Sciatic nerve (tissue), 2 donors: Measurements from ENCODE around the gene AP2A1. TPM values are rescaled to one million over a fixed set of nuclear protein-coding genes. Genes with fewer than 3 reads are reported as not detected.
"Not testable (repeated sequence)": the region's sequence is repeated elsewhere in the genome, so short reads cannot be mapped to it uniquely, and the experiment has no call there.

ENCODE experiments used
- ATAC-seq: fragments of 200-7000 bp; cut with Tn5 transposase; one replicate; pipeline ENCODE4 v1.9.1; 2020; ENCODE audit warnings: mild to moderate bottlenecking, moderate library complexity
- DNase-seq: peaks from one replicate; pipeline ENCODE4 v3.0.0-alpha.2; 2020; ENCODE audit warnings: low spot score
- intact Hi-C: fragments of 100-400 bp; cut with DNase I; formaldehyde crosslinking; loops from one replicate; pipeline ENCODE4 v1.14.2; 2022
- total RNA-seq: library from RNA; stranded (reverse); fragmentation: NEBNext Ultra II Directional; extraction: Animal tissue kit (Norgen Biotek cat#: 25700); gene quantifications from one replicate; pipeline ENCODE4 v1.2.1, GENCODE V29; 2021
- donor health status: DM: no; HTN: no; CAD: no.
- donor health status: DM: no; HTN: no; CAD: no.

The AP2A1 gene
- 74.3 TPM for total RNA-seq

- ATAC-seq (no peak), DNase-seq (no peak)
- intact Hi-C loops, result no loop called here
Measured at GRCh38 chr19:49766930-49767299, at the start of gene AP2A1. AP2A1 (plus strand) TSS chr19:49767001; CDS start chr19:49767134, 133 bp downstream.

DNA sequence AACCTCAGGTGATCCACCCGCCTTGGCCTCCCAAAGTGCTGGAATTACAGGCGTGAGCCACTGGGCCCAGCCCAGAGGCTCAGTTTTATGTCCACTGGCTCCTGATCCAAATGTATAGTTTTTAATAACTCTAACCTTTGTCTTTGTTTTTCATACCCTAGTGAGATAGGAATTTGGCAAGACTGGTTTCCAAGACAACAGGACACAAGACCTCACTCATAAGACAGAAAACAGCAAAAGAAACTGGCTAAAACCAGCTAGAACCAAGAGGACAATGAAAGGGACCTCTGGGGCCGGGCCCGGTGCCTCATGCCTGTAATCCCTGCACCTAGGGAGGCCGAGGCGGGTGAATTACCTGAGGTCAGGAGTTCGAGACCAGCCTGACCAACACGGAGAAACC is 48.3 kb upstream of the AP2A1 start:
- ATAC-seq (peak; percentile 19), DNase-seq (no peak)
- intact Hi-C loops, result no loop called here

GRCh38 chr19:49718991-49719390 is 47.8 kb upstream of the AP2A1 start:
- DNase-seq (no peak), ATAC-seq (no peak)
- intact Hi-C loops, result no loop called here

GRCh38 chr19:49719420-49719819 is 47.4 kb upstream of the AP2A1 start:
- DNase-seq, intact Hi-C loops, ATAC-seq: not testable (repeated sequence)

GRCh38 chr19:49727217-49728030 is 39.4 kb upstream of the AP2A1 start:
- ATAC-seq, result peak; percentile 77
- intact Hi-C loops, result no loop called here
- DNase-seq, result no peak

DNA sequence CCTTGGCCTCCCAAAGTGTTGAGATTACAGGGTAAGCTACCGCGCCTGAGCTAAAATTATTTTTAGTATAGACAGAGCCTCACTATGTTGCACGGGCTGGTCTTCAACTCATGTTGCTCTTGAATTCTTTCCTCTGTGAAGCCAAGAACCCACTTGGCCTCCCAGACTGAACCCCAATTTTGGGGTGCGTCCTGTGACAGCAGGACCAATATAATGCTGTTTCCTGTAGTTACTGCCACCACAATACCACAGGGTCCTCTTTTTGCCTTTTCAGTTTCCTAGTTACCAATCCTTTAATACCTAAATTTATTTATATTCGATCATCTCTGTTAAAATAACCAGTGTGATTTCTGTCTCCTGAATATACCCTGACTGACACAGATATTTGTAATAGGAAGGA is 36.6 kb upstream of the AP2A1 start:
- intact Hi-C loops, result no loop called here
- no peak for ATAC-seq

GRCh38 chr19:49738268-49738667 is 28.5 kb upstream of the AP2A1 start:
- intact Hi-C loops, result no loop called here
- ATAC-seq, result no peak

More for the DNA sequence above, 36.6 kb upstream of the AP2A1 start:
- no peak for DNase-seq

DNA sequence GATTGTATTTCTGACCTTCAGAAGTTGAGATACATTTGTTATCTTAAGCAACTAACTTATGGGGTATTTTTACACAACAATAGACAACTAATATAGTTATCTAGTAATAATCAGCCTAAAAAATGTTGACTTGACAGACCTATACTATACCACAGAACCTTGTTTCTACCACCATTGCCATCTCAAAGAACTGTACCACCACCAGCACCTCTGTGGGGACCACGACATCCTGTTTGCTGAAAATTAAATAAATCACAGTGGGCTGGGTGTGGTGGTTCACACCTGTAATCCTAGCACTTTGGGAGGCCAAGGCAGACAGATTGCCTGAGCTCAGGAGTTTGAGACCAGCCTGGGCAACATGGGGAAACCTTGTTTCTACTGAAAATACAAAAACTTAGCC is 27.7 kb upstream of the AP2A1 start:
- DNase-seq, result no peak
- intact Hi-C loops, result no loop called here
- ATAC-seq, result no peak

More at GRCh38 chr19:49738268-49738667, 28.5 kb upstream of the AP2A1 start:
- DNase-seq, result no peak

DNA sequence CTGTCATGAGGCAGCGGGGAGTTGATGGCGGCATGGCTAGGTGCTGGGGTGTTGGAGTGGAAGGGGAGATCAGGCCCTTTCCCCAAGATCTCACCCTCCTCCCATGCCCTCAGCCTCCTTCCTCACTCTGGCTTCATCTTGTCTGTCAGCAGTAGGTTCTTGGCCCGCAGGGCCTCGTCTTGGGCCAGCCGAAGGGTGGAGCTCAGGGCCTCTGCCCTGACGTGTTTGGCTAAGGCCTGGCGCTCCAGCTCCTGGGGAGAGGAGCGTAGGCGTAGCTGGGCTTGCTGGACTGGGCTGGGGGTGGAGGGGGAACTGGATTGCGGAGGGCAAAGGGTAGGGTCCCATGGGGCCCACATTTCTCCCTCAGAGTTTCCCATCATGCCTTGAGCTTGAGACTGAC is 26.9 kb upstream of the AP2A1 start:
- ATAC-seq (peak; percentile 20), DNase-seq (no peak)
- intact Hi-C loops, result no loop called here

GRCh38 chr19:49741210-49741844 is 25.5 kb upstream of the AP2A1 start:
- ATAC-seq (no peak), DNase-seq (no peak)
- intact Hi-C loops, result no loop called here

DNA sequence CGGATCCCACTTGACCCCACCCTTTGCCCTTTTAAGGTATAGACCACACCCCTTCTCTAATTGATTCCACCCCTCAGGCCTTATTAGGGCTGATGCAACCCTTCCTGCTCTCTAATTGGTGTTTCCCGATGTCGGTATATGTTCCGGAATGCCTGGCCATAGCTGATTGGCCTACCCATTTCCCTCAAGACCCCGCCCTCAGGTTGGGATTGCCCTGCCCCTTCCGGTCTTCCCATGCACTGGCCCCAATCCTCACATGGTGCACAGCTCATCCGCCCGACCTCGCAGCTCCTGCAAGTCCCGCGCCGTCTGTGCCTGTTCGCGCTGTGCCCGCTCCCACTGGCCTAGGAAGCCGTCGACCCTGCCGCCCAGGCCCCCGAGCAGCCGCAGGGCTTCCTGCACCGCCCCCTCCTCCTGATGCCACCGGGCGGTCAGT is 21.8 kb upstream of the AP2A1 start:
- ATAC-seq, result no peak
- intact Hi-C loops, result no loop called here
- no peak for DNase-seq

GRCh38 chr19:49746206-49746958 is 20.4 kb upstream of the AP2A1 start:
- intact Hi-C loops, result no loop called here
- peak; percentile 82 for ATAC-seq
- peak; percentile 84 for DNase-seq

GRCh38 chr19:49749055-49749716 is 17.6 kb upstream of the AP2A1 start:
- DNase-seq, result no peak
- no peak for ATAC-seq
- intact Hi-C loops, result no loop called here

DNA sequence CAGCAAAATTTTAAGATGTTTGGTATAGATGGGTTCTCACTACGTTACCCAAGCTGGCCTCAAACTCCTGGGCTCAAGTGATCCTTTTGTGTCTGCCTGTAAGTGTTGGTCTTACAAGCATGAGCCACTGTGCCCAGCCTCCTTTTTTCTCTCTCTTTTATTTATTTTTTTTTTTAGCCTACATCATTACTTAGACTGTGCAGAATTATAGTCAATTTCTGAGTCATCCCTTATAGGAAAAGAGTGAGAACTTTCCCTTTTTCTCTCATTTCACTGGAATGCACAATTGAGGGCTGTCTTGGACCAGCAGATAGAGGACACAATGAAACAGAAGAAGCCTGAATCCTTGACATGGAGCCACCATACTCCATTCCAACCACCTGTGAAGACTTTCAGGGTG is 17.0 kb upstream of the AP2A1 start:
- ATAC-seq, result no peak
- intact Hi-C loops, result no loop called here

DNA sequence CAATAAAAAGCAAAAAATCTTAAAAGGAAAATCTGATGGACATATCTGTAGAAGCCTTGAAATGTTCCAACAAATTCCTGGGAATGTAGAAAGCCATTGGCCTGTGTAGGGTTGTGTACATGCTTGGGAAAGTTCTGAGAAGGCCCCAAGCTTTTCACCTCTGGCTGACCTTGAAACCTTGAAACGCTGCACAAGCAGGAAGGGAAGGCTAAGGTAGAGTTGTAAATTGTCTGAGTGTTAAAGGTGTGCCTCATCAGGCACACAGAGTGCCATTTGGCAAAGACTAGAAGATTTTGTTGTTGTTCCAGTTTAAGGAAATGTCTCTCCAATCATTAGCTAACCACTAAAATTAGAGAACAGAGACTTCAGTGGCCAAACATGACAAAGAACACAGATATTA is 14.1 kb upstream of the AP2A1 start:
- no peak for DNase-seq
- intact Hi-C loops, result no loop called here
- no peak for ATAC-seq

More for the DNA sequence above, 17.0 kb upstream of the AP2A1 start:
- DNase-seq, result no peak

DNA sequence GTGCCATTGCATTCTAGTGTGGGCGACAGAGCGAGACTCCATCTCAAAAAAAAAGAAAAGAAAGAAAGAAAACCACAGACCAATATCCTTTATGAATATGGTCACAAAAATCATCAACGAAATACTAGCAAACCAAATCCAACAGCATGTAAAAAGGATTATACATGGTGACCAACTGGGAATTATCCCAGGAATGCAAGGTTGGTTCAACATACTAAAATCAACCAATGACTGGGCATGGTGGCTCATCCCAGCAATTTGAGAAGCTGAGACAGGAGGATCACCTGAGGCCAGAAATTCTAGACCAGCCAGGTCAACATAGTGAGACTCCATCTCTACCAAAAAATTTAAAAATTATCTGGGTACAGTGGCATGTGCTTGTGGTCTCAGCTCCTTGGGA is 10.8 kb upstream of the AP2A1 start:
- intact Hi-C loops, result no loop called here
- ATAC-seq, result no peak
- no peak for DNase-seq

GRCh38 chr19:49758292-49758691 is 8.5 kb upstream of the AP2A1 start:
- DNase-seq (no peak), ATAC-seq (no peak)
- intact Hi-C loops, result no loop called here

DNA sequence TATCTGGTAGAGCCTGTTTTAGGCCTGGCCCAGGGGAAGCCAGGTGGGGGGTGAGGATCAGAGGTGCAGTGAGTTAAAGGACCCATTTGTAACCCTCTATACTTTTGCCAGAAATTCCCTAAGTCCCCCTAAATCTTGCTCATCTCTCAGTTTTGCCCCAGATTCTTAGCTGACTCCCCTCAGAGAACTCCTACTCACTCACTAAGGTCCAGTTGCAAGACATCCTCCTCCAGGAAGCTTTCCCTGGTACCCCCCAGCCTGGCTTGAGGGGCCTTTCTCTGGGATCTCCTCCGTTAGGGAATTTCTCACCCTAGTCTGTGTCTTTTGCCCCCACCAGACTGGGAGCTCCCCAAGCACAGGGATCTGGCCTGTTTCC is 5.6 kb upstream of the AP2A1 start:
- ATAC-seq (no peak), DNase-seq (no peak)
- intact Hi-C loops, result no loop called here

DNA sequence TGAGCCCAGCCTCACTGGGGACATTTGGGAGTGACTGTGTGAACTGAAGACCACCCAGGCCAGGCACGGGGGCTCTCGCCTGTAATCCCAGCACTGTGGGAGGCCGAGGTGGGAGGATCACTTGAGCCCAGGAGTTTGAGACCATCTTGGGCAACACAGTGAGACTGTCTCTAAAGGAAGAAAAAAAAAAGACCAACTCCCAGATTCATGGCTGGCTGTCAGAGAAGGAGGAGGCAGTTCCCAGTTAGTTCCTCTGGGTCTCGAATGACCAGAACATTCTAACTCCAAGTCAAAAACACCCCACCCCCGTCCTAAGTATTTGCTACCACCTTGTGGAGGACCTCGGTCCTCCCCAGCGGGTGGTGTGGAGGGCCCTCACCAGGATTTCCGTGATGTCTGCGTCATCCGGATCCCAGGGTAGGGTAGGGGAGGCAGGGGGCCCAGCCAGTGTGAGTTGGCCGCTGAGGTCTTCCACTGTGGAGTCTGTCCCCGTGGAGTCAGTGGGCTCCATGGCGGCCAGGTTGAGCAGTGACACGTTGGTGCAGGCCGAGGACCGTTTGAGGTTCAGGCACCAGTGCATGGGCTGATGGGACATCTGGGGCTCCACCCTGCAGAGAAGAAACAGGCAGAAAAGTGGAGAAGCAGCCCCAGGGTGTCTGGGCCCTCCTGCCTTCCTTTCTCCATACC is 5.0 kb upstream of the AP2A1 start:
- ATAC-seq (no peak), DNase-seq (peak; percentile 64)
- intact Hi-C loops, result no loop called here
